HL-60 (cell line): ENCODE results near the gene CCDC85B.

ENCODE experiments used
- GABPA ChIP-seq: IDR thresholded peaks from 2 replicates; pipeline ENCODE4 v1.6.1; 2012; ENCODE audit warnings: low read depth
- POLR2AphosphoS5 ChIP-seq: IDR thresholded peaks from 2 replicates; pipeline ENCODE4 v1.6.1; 2012; ENCODE audit warnings: low read depth
- SPI1 ChIP-seq: IDR thresholded peaks from 2 replicates; pipeline ENCODE4 v1.6.1; 2012; ENCODE audit warnings: low read depth, mild to moderate bottlenecking, borderline replicate concordance
- TF ChIP-seq, protein P1 (sequence below): IDR thresholded peaks from 2 replicates; pipeline ENCODE4 v1.6.1; 2012; ENCODE audit warnings: low read depth; ENCODE audit not compliant: insufficient replicate concordance
- TF ChIP-seq, protein P2 (sequence below): IDR thresholded peaks from one replicate; pipeline ENCODE4 v1.5.1; 2011; ENCODE audit warnings: low read length, control low read depth, inconsistent platforms; ENCODE audit not compliant: insufficient read depth

DNA sequence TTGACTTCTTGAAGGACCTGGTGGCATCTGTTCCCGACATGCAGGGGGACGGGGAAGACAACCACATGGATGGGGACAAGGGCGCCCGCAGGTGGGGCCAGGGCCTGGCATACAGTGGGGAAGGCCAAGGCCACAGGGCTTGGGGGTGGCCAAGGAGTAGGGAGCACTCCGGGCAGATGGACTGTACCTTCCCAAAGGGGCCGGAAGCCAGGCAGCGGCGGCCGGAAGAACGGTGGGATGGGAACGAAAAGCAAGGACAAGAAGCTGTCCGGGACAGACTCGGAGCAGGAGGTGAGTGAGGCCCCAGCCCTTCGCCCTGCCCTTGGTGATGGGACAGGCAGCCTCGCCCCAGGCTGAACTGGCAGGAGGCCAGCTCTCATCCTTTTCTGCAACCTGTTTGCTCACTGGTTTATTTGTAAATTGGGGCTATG lies 29.9 kb downstream of the CCDC85B start:
- TF ChIP-seq, protein P1, sequence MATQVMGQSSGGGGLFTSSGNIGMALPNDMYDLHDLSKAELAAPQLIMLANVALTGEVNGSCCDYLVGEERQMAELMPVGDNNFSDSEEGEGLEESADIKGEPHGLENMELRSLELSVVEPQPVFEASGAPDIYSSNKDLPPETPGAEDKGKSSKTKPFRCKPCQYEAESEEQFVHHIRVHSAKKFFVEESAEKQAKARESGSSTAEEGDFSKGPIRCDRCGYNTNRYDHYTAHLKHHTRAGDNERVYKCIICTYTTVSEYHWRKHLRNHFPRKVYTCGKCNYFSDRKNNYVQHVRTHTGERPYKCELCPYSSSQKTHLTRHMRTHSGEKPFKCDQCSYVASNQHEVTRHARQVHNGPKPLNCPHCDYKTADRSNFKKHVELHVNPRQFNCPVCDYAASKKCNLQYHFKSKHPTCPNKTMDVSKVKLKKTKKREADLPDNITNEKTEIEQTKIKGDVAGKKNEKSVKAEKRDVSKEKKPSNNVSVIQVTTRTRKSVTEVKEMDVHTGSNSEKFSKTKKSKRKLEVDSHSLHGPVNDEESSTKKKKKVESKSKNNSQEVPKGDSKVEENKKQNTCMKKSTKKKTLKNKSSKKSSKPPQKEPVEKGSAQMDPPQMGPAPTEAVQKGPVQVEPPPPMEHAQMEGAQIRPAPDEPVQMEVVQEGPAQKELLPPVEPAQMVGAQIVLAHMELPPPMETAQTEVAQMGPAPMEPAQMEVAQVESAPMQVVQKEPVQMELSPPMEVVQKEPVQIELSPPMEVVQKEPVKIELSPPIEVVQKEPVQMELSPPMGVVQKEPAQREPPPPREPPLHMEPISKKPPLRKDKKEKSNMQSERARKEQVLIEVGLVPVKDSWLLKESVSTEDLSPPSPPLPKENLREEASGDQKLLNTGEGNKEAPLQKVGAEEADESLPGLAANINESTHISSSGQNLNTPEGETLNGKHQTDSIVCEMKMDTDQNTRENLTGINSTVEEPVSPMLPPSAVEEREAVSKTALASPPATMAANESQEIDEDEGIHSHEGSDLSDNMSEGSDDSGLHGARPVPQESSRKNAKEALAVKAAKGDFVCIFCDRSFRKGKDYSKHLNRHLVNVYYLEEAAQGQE, result no peak
- TF ChIP-seq, protein P2, sequence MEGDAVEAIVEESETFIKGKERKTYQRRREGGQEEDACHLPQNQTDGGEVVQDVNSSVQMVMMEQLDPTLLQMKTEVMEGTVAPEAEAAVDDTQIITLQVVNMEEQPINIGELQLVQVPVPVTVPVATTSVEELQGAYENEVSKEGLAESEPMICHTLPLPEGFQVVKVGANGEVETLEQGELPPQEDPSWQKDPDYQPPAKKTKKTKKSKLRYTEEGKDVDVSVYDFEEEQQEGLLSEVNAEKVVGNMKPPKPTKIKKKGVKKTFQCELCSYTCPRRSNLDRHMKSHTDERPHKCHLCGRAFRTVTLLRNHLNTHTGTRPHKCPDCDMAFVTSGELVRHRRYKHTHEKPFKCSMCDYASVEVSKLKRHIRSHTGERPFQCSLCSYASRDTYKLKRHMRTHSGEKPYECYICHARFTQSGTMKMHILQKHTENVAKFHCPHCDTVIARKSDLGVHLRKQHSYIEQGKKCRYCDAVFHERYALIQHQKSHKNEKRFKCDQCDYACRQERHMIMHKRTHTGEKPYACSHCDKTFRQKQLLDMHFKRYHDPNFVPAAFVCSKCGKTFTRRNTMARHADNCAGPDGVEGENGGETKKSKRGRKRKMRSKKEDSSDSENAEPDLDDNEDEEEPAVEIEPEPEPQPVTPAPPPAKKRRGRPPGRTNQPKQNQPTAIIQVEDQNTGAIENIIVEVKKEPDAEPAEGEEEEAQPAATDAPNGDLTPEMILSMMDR, result no peak
- TF ChIP-seq POLR2AphosphoS5 (no peak), GABPA (no peak), SPI1 (no peak)
